ENCODE results near the gene DYNLT3.

DYNLT3 gene

GRCh38 chrX:37871626-37872302 lies 24.4 kb upstream of the DYNLT3 start:
- no peak for DNase-seq (ENCODE audit: low spot score)
- TF ChIP-seq CTCF (IDR thresholded peaks at IDR 0.05; ENCODE audit: borderline replicate concordance, control extremely low read depth, extremely low read depth, insufficient read depth, missing control alignments): no peak
- in situ Hi-C loops (cut with MboI; ENCODE audit: low sequenced_read_pairs, unreplicated experiment): no loop called here

- in situ Hi-C loops (cut with MboI; ENCODE audit: low sequenced_read_pairs, unreplicated experiment): no loop called here
- no peak for TF ChIP-seq CTCF (IDR thresholded peaks at IDR 0.05; ENCODE audit: borderline replicate concordance, control extremely low read depth, extremely low read depth, insufficient read depth, missing control alignments)
- no peak for DNase-seq (ENCODE audit: low spot score)
Measured at GRCh38 chrX:37867536-37868153, 20.3 kb upstream of the DYNLT3 start.

GRCh38 chrX:37863728-37864127 lies 16.4 kb upstream of the DYNLT3 start:
- TF ChIP-seq CTCF (IDR thresholded peaks at IDR 0.05; ENCODE audit: borderline replicate concordance, control extremely low read depth, extremely low read depth, insufficient read depth, missing control alignments): no peak
- in situ Hi-C loops (cut with MboI; ENCODE audit: low sequenced_read_pairs, unreplicated experiment): no loop called here

GRCh38 chrX:37862851-37863250 lies 15.5 kb upstream of the DYNLT3 start:
- in situ Hi-C loops (cut with MboI; ENCODE audit: low sequenced_read_pairs, unreplicated experiment): no loop called here
- DNase-seq (ENCODE audit: low spot score): no peak
- no peak for TF ChIP-seq CTCF (IDR thresholded peaks at IDR 0.05; ENCODE audit: borderline replicate concordance, control extremely low read depth, extremely low read depth, insufficient read depth, missing control alignments)

More at GRCh38 chrX:37863728-37864127, 16.4 kb upstream of the DYNLT3 start:
- no peak for DNase-seq (ENCODE audit: low spot score)

- no peak for DNase-seq (ENCODE audit: low spot score)
- no peak for TF ChIP-seq CTCF (IDR thresholded peaks at IDR 0.05; ENCODE audit: borderline replicate concordance, control extremely low read depth, extremely low read depth, insufficient read depth, missing control alignments)
- in situ Hi-C loops (cut with MboI; ENCODE audit: low sequenced_read_pairs, unreplicated experiment): no loop called here
Measured at GRCh38 chrX:37860721-37861120, 13.3 kb upstream of the DYNLT3 start.

GRCh38 chrX:37854748-37855147 lies 7.4 kb upstream of the DYNLT3 start:
- TF ChIP-seq CTCF (IDR thresholded peaks at IDR 0.05; ENCODE audit: borderline replicate concordance, control extremely low read depth, extremely low read depth, insufficient read depth, missing control alignments): no peak
- in situ Hi-C loops (cut with MboI; ENCODE audit: low sequenced_read_pairs, unreplicated experiment): no loop called here
- DNase-seq (ENCODE audit: low spot score): no peak

Measured in GM13976 (cell line).